ENCODE results near the gene RASAL3.

- TF ChIP-seq, protein P1, sequence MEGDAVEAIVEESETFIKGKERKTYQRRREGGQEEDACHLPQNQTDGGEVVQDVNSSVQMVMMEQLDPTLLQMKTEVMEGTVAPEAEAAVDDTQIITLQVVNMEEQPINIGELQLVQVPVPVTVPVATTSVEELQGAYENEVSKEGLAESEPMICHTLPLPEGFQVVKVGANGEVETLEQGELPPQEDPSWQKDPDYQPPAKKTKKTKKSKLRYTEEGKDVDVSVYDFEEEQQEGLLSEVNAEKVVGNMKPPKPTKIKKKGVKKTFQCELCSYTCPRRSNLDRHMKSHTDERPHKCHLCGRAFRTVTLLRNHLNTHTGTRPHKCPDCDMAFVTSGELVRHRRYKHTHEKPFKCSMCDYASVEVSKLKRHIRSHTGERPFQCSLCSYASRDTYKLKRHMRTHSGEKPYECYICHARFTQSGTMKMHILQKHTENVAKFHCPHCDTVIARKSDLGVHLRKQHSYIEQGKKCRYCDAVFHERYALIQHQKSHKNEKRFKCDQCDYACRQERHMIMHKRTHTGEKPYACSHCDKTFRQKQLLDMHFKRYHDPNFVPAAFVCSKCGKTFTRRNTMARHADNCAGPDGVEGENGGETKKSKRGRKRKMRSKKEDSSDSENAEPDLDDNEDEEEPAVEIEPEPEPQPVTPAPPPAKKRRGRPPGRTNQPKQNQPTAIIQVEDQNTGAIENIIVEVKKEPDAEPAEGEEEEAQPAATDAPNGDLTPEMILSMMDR (conservative IDR thresholded peaks at IDR 0.05; ENCODE audit: low read depth, low read length), result no peak
- TF ChIP-seq EZH2 (IDR thresholded peaks at IDR 0.05; ENCODE audit: low read length, unreplicated experiment) (no peak), EZH2phosphoT487 (IDR thresholded peaks at IDR 0.05; ENCODE audit: borderline replicate concordance, low read length) (no peak)
Measured at GRCh38 chr19:15432018-15432494, 32.3 kb downstream of the RASAL3 start.

All from PC-3 (cell line).